ENCODE data around the gene BMPR1B.
"Not testable (repeated sequence)": the region's sequence is repeated elsewhere in the genome, so short reads cannot be mapped to it uniquely, and the experiment has no call there.

The BMPR1B gene

DNA sequence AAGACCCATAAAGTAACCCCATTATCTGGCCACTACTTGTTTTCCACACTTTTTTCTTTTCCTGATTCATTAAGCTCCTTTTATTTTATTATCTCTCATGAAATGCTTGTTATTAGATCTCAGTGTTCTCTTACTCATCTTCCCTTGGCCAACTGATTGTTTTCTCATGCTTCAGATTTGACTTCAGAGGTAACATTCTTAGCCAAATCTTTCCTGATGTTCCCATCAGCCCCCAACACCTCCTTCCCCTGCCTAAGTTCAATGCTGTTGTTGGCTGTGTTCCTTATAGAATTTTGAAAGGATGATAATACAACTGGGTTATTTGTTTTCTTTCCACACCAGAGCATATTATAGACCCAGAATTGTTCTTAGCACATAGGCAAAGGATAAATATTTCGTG is 75.6 kb downstream of the BMPR1B start:
- Mint-ChIP-seq H3K27ac (no peak overlapping the region), H3K27me3 (no peaks in the 10 kb centered on the region), H3K4me1 (no peaks in the 10 kb centered on the region), H3K36me3 (no peaks in the 10 kb centered on the region), H3K9me3 (no peaks in the 10 kb centered on the region), H3K4me3 (no peak overlapping the region)
- no peak for DNase-seq
- CTCF ChIA-PET, result no interaction called here

GRCh38 chr4:94834501-94834900 is 76.7 kb downstream of the BMPR1B start:
- Mint-ChIP-seq H3K4me3 (no peak overlapping the region), H3K27ac (no peak overlapping the region), H3K9me3 (no peaks in the 10 kb centered on the region), H3K27me3 (no peaks in the 10 kb centered on the region), H3K4me1 (no peaks in the 10 kb centered on the region), H3K36me3 (no peaks in the 10 kb centered on the region)
- CTCF ChIA-PET, result no interaction called here
- DNase-seq, result no peak

DNA sequence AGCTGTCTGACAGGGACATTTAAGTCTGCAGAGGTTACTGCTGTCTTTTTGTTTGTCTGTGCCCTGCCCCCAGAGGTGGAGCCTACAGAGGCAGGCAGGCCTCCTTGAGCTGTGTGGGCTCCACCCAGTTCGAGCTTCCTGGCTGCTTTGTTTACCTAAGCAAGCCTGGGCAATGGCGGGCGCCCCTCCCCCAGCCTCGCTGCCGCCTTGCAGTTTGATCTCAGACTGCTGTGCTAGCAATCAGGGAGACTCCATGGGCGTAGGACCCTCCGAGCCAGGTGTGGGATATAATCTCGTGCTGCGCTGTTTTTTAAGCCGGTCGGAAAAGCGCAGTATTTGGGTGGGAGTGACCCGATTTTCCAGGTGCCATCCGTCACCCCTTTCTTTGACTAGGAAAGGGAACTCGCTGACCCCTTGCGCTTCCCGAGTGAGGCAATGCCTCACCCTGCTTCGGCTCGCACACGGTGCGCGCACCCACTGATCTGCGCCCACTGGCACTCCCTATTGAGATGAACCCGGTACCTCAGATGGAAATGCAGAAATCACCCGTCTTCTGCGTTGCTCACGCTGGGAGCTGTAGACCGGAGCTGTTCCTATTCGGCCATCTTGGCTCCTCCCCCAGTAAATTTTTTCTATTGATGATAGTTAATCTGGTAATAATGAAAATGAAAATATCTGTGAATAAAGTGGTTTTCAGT is 83.6 kb downstream of the BMPR1B start:
- H3K27me3 Mint-ChIP-seq, H3K4me3 Mint-ChIP-seq, H3K27ac Mint-ChIP-seq, DNase-seq, CTCF ChIA-PET, H3K36me3 Mint-ChIP-seq, H3K4me1 Mint-ChIP-seq, H3K9me3 Mint-ChIP-seq: not testable (repeated sequence)

DNA sequence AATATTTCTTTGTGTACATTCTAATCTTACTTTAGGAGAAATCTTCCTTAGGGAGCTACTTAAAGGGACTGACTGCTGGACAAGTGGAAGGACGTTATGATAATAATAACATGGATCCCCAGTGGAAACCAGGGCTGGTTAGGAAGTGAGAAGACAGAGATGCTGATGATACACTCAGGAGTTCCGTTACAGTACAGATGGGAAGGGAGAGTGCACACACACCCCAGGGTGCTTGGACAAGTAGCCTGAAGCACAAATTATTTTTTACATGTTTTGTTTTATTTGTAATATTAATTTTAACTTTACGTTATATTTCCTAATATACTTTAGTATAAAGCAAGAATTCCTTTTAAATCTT is 84.1 kb downstream of the BMPR1B start:
- H3K9me3 Mint-ChIP-seq, result peaks cover 2% of the 10 kb centered on the region
- H3K4me3 Mint-ChIP-seq, result no peak overlapping the region
- no peak for DNase-seq
- H3K27me3 Mint-ChIP-seq, result no peaks in the 10 kb centered on the region
- no peaks in the 10 kb centered on the region for H3K36me3 Mint-ChIP-seq
- CTCF ChIA-PET, result no interaction called here
- no peaks in the 10 kb centered on the region for H3K4me1 Mint-ChIP-seq
- no peak overlapping the region for H3K27ac Mint-ChIP-seq

DNA sequence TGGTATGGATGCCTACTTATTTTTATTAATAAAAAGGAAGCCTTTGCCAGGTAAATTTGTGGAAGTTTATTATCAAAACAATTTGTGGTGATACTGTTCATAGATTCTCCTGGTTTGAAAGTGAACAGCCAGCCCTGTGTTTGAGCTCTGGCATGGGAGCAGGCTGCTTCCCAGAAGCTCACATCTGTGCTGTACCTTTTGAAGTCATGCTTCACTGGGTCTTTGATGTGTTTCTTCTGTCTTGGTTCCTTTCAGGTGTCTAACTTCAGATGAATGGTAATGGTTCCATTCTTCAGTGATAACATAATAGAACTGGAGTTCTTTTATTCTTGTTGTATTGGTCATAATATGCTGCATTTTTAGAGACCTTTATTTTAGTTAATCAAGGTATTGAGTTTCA is 85.5 kb downstream of the BMPR1B start:
- no peak for DNase-seq
- Mint-ChIP-seq H3K36me3 (no peaks in the 10 kb centered on the region), H3K27ac (no peak overlapping the region), H3K9me3 (peaks cover 2% of the 10 kb centered on the region), H3K4me3 (no peak overlapping the region), H3K27me3 (no peaks in the 10 kb centered on the region), H3K4me1 (no peaks in the 10 kb centered on the region)
- CTCF ChIA-PET, result no interaction called here

DNA sequence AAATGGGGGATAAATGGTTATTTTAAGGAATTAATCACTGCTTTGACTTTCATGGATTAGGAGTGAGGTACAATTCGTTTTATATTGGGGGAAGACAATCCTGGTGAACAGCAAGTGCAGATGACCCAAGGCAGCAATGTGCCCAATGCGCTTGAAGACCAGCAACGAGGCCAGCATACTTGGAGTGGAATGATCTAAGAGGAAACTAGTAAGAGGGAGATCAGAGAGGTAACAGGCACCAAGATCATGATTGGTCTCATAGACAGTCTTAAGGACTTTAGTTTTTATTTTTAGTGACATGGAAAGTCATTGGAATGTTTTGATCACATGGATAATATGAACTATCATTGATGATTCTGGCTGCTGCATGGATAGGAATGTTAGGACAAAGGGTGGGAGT is 90.6 kb downstream of the BMPR1B start:
- peaks cover 2% of the 10 kb centered on the region for H3K9me3 Mint-ChIP-seq
- H3K36me3 Mint-ChIP-seq, result no peaks in the 10 kb centered on the region
- H3K27ac Mint-ChIP-seq, result no peak overlapping the region

DNA sequence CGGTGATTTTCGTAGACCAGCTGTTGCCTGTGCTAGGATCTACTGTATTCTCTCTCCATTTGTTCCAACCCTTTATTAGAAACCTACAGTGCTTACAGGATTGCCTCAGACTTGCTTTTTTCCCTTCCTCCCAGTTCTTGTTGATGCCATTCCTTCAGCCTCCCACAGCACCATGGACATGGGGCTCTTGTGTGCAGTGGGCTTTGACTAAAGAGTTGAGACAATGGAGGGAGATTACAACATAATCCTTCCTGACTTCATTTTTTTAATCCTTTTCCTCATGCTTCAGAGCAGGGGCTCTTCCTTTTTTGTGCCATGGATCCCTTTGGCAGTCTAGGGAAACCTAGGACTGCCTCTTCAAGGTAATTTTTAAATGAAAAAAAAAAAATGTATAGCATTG is 92.1 kb downstream of the BMPR1B start:
- no peaks in the 10 kb centered on the region for H3K27me3 Mint-ChIP-seq
- DNase-seq, result no peak
- H3K9me3 Mint-ChIP-seq, result peaks cover 2% of the 10 kb centered on the region
- H3K36me3 Mint-ChIP-seq, result no peaks in the 10 kb centered on the region
- H3K27ac Mint-ChIP-seq, result no peak overlapping the region
- no peak overlapping the region for H3K4me3 Mint-ChIP-seq
- H3K4me1 Mint-ChIP-seq, result no peaks in the 10 kb centered on the region
- CTCF ChIA-PET, result no interaction called here

More for the DNA sequence above, 90.6 kb downstream of the BMPR1B start:
- H3K4me1 Mint-ChIP-seq, result no peaks in the 10 kb centered on the region
- H3K4me3 Mint-ChIP-seq, result no peak overlapping the region
- CTCF ChIA-PET, result no interaction called here
- H3K27me3 Mint-ChIP-seq, result no peaks in the 10 kb centered on the region
- no peak for DNase-seq

DNA sequence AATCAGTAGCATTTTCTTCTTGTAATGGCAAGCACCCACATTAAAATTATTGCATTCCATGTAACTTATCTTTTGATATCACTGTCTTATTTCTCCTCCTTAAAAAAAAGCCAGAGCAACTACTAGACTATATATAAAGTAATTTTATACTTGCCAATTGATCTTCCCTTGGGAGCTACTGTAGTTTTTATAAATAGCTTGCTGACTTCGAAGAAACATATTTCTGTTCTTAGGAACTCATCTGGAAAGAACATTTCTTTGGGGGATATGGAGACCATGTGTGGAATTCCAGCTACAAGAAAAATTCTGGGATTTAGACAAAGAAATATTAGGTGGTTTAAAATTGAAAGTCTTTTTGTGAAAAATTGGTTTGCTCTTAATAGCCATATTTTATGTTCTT is 94.9 kb downstream of the BMPR1B start:
- DNase-seq, result no peak

DNA sequence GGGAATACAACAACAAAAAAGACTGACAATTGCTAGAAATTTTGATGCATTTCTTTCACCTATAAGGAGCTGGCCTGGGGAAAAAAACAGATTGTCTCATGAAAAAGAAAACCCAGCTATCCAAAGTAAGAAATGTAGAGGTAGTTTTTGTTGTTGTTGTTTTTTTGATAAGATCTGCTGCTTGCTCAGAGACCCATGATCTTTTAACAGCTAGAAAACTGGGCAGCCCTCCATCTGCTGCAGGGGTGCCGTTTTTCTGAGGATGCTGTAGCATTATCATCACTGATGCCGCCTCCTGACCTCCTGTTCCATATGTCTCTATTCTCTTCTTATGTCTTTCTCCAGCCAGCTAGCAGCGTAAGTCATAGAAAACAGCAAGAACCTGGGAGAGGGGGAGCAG is 98.3 kb downstream of the BMPR1B start:
- CTCF ChIA-PET, result no interaction called here
- H3K36me3 Mint-ChIP-seq, result no peaks in the 10 kb centered on the region
- H3K4me3 Mint-ChIP-seq, result no peak overlapping the region

More for the DNA sequence above, 94.9 kb downstream of the BMPR1B start:
- Mint-ChIP-seq H3K9me3 (no peaks in the 10 kb centered on the region), H3K36me3 (no peaks in the 10 kb centered on the region), H3K4me1 (no peaks in the 10 kb centered on the region), H3K27me3 (no peaks in the 10 kb centered on the region), H3K27ac (no peak overlapping the region), H3K4me3 (no peak overlapping the region)
- CTCF ChIA-PET, result no interaction called here

GRCh38 chr4:94870146-94870545 is 112.4 kb downstream of the BMPR1B start:
- no peak for DNase-seq
- Mint-ChIP-seq H3K4me1 (no peaks in the 10 kb centered on the region), H3K27ac (no peak overlapping the region), H3K36me3 (no peaks in the 10 kb centered on the region), H3K4me3 (no peak overlapping the region), H3K27me3 (no peaks in the 10 kb centered on the region), H3K9me3 (no peaks in the 10 kb centered on the region)
- CTCF ChIA-PET, result no interaction called here

More for the DNA sequence above, 98.3 kb downstream of the BMPR1B start:
- Mint-ChIP-seq H3K4me1 (no peaks in the 10 kb centered on the region), H3K27me3 (no peaks in the 10 kb centered on the region), H3K27ac (no peak overlapping the region), H3K9me3 (no peaks in the 10 kb centered on the region)
- no peak for DNase-seq

DNA sequence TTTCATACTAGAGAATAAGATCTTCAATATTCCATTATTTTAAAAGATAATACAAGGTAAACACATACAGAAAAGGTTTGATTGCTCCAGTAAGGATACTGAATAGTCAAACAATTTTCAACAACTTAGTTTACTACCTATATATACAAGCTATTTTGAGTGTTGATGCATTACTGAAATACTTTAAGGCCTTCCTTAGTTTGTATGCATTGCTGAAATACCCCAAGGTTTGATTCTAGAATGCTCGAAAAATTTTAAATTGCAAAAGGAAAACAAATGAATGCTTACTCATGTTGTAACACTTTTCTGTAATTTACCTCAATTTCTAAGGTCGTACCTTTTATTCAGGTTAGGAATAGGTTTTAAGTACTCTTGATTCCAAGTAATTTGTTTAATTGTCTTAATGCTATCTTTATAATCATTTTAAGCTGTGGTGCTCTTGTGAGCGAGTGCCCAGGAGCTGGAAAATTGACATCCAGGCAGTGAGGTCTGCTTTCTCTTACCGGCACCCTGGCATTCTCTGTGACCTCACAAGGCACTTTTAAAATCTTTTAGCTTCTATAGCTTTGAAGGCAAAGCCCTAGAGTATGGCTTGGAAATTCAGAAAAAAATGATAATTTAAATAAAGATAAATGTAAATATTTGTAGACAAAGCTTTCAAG is 114.0 kb downstream of the BMPR1B start:
- no peaks in the 10 kb centered on the region for H3K4me1 Mint-ChIP-seq
- no peak overlapping the region for H3K4me3 Mint-ChIP-seq
- no peak overlapping the region for H3K27ac Mint-ChIP-seq
- no peaks in the 10 kb centered on the region for H3K36me3 Mint-ChIP-seq
- DNase-seq, result no peak
- H3K27me3 Mint-ChIP-seq, result no peaks in the 10 kb centered on the region
- CTCF ChIA-PET, result no interaction called here
- H3K9me3 Mint-ChIP-seq, result no peaks in the 10 kb centered on the region

- Mint-ChIP-seq H3K4me1 (no peaks in the 10 kb centered on the region), H3K9me3 (no peaks in the 10 kb centered on the region), H3K27me3 (no peaks in the 10 kb centered on the region), H3K36me3 (no peaks in the 10 kb centered on the region), H3K27ac (no peak overlapping the region), H3K4me3 (no peak overlapping the region)
- CTCF ChIA-PET, result no interaction called here
- no peak for DNase-seq
Measured at GRCh38 chr4:94877973-94878372, 120.2 kb downstream of the BMPR1B start.

DNA sequence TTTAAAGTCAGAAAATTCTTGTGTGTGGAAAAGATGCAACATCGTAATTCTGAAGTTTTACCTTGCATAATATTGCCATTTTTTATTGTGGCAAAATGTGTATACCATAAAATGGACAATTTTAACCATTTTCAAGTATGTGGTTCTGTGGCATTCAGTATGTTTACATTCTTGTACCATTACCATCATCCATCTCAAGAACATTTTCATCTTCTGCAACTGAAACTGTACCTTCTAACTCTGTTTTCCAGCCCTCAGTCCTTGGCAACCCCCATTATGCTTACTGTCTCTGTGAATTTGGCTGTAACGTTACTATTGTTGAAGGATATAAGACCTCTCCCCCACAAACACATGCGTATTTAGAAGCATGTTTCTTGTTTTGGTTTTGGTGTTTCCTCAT is 123.2 kb downstream of the BMPR1B start:
- Mint-ChIP-seq H3K4me3 (no peak overlapping the region), H3K27me3 (no peaks in the 10 kb centered on the region), H3K27ac (no peak overlapping the region), H3K36me3 (no peaks in the 10 kb centered on the region), H3K4me1 (no peaks in the 10 kb centered on the region), H3K9me3 (no peaks in the 10 kb centered on the region)
- CTCF ChIA-PET, result no interaction called here
- no peak for DNase-seq

DNA sequence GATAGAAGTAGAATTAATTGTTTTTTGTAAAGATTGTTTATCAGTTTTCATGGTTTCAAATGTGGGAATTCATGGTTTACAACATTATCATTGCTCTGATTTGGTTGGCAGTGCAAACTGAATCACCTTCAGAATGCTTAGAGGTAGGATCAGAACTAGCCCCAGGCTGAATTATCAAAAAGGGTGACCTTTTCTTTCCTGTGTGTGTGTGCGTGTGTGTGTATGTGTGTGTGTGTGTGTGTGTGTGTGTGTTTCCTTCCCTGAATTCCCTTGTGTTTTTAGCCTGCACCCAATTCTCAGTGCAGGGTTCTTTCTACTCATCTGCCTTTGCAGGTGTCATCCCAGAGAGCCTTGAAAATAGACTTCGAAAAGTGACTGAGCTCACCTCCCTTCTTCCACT is 125.0 kb downstream of the BMPR1B start:
- no peaks in the 10 kb centered on the region for H3K36me3 Mint-ChIP-seq
- DNase-seq, result no peak
- no peak overlapping the region for H3K4me3 Mint-ChIP-seq
- H3K9me3 Mint-ChIP-seq, result no peaks in the 10 kb centered on the region
- CTCF ChIA-PET, result interaction anchor here (0.6 kb wide), 1 partner anchor 262 kb away, joined by 3 read pairs; no protein-coding TSS in a partner anchor
- H3K27ac Mint-ChIP-seq, result no peak overlapping the region
- H3K27me3 Mint-ChIP-seq, result no peaks in the 10 kb centered on the region
- no peaks in the 10 kb centered on the region for H3K4me1 Mint-ChIP-seq

GRCh38 chr4:94887027-94887426 is 129.3 kb downstream of the BMPR1B start:
- DNase-seq, result no peak
- Mint-ChIP-seq H3K9me3 (no peaks in the 10 kb centered on the region), H3K27ac (no peak overlapping the region), H3K4me1 (no peaks in the 10 kb centered on the region), H3K27me3 (no peaks in the 10 kb centered on the region), H3K36me3 (no peaks in the 10 kb centered on the region), H3K4me3 (no peak overlapping the region)
- CTCF ChIA-PET, result no interaction called here
